ENCODE measurements around the gene WDR35.
"Not testable (repeated sequence)": the region's sequence is repeated elsewhere in the genome, so short reads cannot be mapped to it uniquely, and the experiment has no call there.

WDR35 gene

GRCh38 chr2:19942199-19942598 lies 47.7 kb downstream of the WDR35 start:
- no peak for DNase-seq (ENCODE audit: low spot score)

DNA sequence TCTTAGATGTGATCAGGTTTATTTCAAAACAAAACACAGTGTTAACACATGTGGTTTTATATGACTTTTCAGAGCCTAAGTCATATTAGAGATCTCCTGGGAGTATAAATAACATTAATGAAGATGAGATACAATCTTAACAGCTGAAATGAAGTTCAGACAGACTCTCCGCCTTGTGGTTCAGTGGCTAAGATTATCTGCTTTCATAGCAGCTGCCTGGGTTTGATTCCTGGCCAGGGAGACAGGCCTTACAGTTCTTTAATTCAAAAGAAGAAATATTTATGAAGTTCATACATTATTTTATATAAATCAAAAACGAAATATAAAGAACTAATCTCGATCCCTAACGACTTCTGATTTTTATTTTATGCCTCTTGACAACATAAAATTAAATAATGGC lies 52.9 kb downstream of the WDR35 start:
- DNase-seq (ENCODE audit: low spot score) = no peak

GRCh38 chr2:19936203-19936602 lies 53.7 kb downstream of the WDR35 start:
- no peak for DNase-seq (ENCODE audit: low spot score)

- peak; percentile 6 for DNase-seq (ENCODE audit: low spot score)
Observed at GRCh38 chr2:19933351-19933981, 56.4 kb downstream of the WDR35 start.

DNA sequence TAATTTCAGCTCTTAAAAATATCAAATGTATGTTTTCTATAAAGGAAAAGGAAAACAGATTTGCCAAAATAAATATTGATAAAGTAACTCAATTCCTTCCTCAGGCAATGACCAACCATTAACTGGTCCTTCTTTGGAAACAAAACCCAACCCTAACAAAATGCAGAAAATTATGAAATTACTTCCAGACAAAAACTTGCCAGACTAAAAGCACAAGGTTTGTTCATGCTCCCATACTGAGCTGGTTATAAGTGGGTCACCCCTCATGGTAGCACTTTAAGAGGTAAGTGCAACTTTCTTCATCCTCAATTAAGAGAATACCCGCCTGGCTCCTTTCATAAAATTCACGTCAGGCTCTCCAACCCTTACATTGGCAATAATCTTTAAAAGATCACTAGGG lies 57.0 kb downstream of the WDR35 start:
- DNase-seq (ENCODE audit: low spot score) = no peak

GRCh38 chr2:19929226-19929625 lies 60.7 kb downstream of the WDR35 start:
- DNase-seq (ENCODE audit: low spot score) = no peak

DNA sequence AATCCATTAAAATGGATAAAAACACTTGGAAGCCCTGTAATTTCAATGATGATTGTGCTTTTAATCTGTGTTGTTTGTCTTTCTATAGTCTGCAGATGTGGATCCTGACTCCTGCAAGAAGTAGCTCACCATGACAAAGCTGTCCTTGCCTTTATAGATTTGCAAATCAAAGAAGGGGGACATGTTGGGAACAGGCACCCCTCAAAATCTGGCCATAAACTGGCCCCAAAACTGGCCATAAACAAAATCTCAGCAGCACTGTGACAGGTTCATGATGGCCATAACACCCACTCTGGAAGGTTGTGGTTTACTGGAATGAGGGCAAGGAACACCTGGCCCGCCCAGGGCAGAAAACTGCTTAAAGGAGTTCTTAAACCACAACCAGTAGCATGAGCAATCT lies 62.1 kb downstream of the WDR35 start:
- not testable (repeated sequence) for DNase-seq (ENCODE audit: low spot score)

GRCh38 chr2:19924526-19924925 lies 65.4 kb downstream of the WDR35 start:
- DNase-seq (ENCODE audit: low spot score) = not testable (repeated sequence)

- not testable (repeated sequence) for DNase-seq (ENCODE audit: low spot score)
Observed at GRCh38 chr2:19922188-19922587, 67.7 kb downstream of the WDR35 start.

DNA sequence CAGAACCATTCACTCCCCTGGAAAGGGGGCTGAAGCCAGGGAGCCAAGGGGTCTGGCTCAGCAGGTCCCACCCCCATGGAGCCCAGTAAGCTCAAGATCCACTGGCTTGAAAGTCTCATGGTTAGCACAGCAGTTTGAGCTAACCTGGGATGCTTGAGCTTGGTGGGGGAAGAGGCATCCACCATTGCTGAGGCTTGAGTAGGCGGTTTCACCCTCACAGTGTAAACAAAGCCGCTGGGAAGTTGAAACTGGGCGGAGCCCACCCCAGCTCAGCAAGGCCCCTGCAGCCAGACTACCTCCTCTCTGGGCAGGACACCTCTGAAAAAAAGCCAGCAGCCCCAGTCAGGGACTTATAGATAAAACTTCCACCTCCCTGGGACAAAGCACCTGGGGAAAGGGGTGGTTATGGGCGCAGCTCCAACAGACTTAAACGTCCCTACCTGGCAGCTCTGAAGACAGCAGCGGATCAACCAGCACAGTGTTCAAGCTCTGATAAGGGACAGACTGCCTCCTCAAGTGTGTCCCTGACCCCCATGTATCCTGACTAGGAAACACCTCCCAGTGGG lies 73.4 kb downstream of the WDR35 start:
- no peak for DNase-seq (ENCODE audit: low spot score)

- no peak for DNase-seq (ENCODE audit: low spot score)
Observed at GRCh38 chr2:19914266-19914975, 75.5 kb downstream of the WDR35 start.

DNA sequence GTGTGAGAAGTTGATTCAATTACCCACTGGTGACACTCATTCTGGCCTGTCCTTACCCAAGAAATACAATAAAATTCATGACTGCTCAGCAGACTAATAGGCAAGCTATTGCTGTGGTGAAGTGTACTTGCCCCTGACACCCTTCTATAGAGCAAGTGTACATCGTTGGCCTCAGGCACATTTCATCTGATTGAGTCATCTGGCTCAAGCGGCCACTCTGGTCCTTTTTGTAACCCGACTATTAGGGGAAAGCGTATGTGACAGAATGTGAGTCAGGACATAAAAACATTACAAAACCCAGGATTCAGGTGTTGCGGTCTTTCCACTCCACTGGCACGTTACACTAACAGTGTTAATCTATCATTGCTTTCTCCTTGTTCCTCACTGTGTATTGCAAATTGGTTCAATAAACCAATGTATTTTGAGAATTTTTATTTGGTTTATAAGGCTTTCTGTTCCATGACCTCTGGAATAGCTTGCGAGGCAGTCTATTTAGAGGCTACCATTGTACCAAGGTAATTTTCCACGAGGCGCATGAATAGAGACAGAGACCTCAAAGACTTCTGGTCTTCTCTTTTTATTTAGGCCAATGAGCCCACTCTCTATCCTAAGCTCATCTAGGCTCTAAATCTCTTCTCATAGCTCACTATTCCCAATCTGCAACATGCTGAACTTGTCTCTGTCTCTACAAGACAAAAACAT lies 77.9 kb downstream of the WDR35 start:
- DNase-seq (ENCODE audit: low spot score) = no peak

GRCh38 chr2:19902216-19902740 lies 87.6 kb downstream of the WDR35 start:
- no peak for DNase-seq (ENCODE audit: low spot score)

- peak; percentile 94 for DNase-seq (ENCODE audit: low spot score)
Observed at GRCh38 chr2:19901442-19902215, 88.3 kb downstream of the WDR35 start, which contains the start of gene TTC32. Gene TTC32, minus strand, starts transcription at chr2:19901983. Its CDS starts 129 bp downstream, at chr2:19901854.

DNA sequence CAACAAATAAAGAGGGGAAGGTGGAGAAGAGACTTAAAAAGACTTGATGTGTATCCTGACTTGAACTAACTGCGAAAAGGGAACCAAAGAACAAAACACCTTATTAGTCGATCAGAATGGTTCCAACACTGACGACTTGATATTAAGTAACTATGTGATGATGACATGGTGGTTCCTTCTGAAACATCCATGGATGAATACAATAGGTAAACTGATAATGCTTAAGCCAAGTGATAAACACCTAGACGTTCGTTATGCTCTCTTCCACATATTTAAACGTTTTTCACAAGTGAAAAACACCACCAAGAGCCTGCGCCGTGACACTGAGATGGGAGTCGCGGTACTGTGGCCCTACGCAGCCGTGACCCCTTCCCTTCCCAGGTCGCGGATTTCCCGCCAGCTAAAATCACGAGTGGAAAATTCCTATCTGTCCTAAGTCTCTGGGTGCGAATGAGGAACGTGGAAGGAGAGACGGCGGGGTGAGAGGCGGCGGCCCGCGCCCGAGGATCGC lies 88.9 kb downstream of the WDR35 start:
- peak; percentile 44 for DNase-seq (ENCODE audit: low spot score)

GRCh38 chr2:19899985-19900930 lies 89.6 kb downstream of the WDR35 start:
- peak; percentile 11 for DNase-seq (ENCODE audit: low spot score)

DNA sequence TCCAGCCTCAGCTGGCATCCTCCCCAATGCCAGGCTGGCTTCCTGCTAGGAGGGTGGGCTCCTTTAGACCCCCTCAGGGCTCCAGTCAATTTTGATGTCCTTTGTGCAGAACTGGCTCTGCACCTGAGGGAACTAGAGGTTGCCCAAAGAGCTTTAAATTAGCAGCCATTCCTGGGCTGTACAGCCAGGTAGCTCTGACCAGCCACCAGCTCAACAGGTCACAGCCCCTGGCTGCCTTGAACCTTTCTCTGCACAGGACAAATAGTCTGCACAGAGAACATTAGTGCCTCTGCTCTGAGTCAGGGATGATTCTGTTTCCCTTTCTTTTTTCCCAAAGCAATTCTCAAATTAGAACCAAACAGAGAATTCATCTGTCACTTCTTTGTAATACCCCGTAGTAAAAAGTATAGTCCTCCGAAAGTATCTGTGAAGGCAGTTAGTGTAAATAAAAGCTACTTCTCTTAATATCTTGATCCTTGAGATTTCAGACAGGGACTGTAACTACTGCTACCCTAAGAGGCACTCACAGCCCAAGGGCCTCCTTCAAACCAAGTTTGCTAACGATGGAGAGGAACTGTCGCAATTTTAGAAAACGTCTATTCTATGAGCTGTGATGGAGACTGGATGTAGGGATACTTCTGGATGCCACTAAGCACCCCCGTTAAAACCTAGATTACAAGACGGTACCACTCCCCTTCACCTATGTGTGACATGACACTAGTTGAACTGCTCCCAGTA lies 91.1 kb downstream of the WDR35 start:
- no peak for DNase-seq (ENCODE audit: low spot score)

DNA sequence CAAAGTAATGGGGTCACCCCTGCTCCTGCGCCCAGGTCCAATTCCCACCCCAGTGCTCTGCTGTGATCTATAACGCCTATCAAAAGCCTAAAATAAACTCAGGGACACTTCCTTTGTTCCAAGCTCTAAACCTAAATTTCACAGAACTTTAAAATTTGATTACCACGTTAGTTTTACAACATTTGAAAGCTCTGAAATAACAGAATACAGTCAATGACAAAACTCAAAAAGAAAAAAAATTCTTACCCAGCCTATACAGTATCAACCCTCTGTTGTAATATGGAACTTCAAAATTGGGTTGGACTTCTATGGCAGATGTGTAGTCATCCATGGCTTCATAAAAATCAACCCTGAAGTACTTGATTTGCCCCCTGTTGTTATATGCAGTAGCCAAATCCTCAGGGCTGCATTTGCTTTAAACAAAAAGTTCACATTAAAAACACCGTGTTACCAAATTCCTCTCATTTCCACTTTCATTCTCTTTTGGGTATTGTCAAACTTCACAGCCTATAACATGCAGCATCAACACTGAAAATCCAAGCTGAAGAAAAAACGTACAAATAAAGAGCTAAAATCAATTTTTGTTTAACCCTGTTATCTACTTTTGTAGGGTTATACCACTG lies 92.2 kb downstream of the WDR35 start:
- DNase-seq (ENCODE audit: low spot score) = no peak

GRCh38 chr2:19895535-19895934 lies 94.4 kb downstream of the WDR35 start:
- DNase-seq (ENCODE audit: low spot score) = no peak
